Measurements from ENCODE around the gene SLC35F1.

SLC35F1 gene

GRCh38 chr6:118148561-118148960 is 241.5 kb downstream of the SLC35F1 start:
- FAIRE-seq (no peak), DNase-seq (ENCODE audit: insufficient read length, low spot score) (no peak)
- TF ChIP-seq POU2F2 (IDR thresholded peaks at IDR 0.05; ENCODE audit: low read depth, low read length) = no peak
- no peak for TF ChIP-seq SPI1 (IDR thresholded peaks at IDR 0.05; ENCODE audit: low read depth, low read length)
- no peak for TF ChIP-seq POLR2AphosphoS5 (IDR thresholded peaks at IDR 0.05; ENCODE audit: low read depth, low read length)
- TF ChIP-seq PAX5 (IDR thresholded peaks at IDR 0.05; ENCODE audit: insufficient read depth, low read length, severe bottlenecking) = no peak
- TF ChIP-seq POLR2A (IDR thresholded peaks at IDR 0.05; ENCODE audit: low read depth, low read length) = no peak
- no peak for TF ChIP-seq TAF1 (IDR thresholded peaks at IDR 0.05; ENCODE audit: low read depth, low read length)

GRCh38 chr6:118152524-118152923 is 245.5 kb downstream of the SLC35F1 start:
- TF ChIP-seq POLR2AphosphoS5 (IDR thresholded peaks at IDR 0.05; ENCODE audit: low read depth, low read length) (no peak), SPI1 (IDR thresholded peaks at IDR 0.05; ENCODE audit: low read depth, low read length) (no peak), POU2F2 (IDR thresholded peaks at IDR 0.05; ENCODE audit: low read depth, low read length) (no peak), TAF1 (IDR thresholded peaks at IDR 0.05; ENCODE audit: low read depth, low read length) (no peak), PAX5 (IDR thresholded peaks at IDR 0.05; ENCODE audit: insufficient read depth, low read length, severe bottlenecking) (no peak), POLR2A (IDR thresholded peaks at IDR 0.05; ENCODE audit: low read depth, low read length) (no peak)
- FAIRE-seq (no peak), DNase-seq (ENCODE audit: insufficient read length, low spot score) (no peak)

GRCh38 chr6:118161343-118161742 is 254.3 kb downstream of the SLC35F1 start:
- no peak for DNase-seq (ENCODE audit: insufficient read length, low spot score)

GRCh38 chr6:118163542-118163941 is 256.5 kb downstream of the SLC35F1 start:
- DNase-seq (ENCODE audit: insufficient read length, low spot score) (no peak), FAIRE-seq (no peak)
- TF ChIP-seq POLR2AphosphoS5 (IDR thresholded peaks at IDR 0.05; ENCODE audit: low read depth, low read length) = no peak
- no peak for TF ChIP-seq SPI1 (IDR thresholded peaks at IDR 0.05; ENCODE audit: low read depth, low read length)
- no peak for TF ChIP-seq PAX5 (IDR thresholded peaks at IDR 0.05; ENCODE audit: insufficient read depth, low read length, severe bottlenecking)
- no peak for TF ChIP-seq POU2F2 (IDR thresholded peaks at IDR 0.05; ENCODE audit: low read depth, low read length)
- no peak for TF ChIP-seq TAF1 (IDR thresholded peaks at IDR 0.05; ENCODE audit: low read depth, low read length)
- TF ChIP-seq POLR2A (IDR thresholded peaks at IDR 0.05; ENCODE audit: low read depth, low read length) = no peak

More at GRCh38 chr6:118161343-118161742, 254.3 kb downstream of the SLC35F1 start:
- TF ChIP-seq SPI1 (IDR thresholded peaks at IDR 0.05; ENCODE audit: low read depth, low read length) (no peak), POLR2A (IDR thresholded peaks at IDR 0.05; ENCODE audit: low read depth, low read length) (no peak), POLR2AphosphoS5 (IDR thresholded peaks at IDR 0.05; ENCODE audit: low read depth, low read length) (no peak), PAX5 (IDR thresholded peaks at IDR 0.05; ENCODE audit: insufficient read depth, low read length, severe bottlenecking) (no peak), TAF1 (IDR thresholded peaks at IDR 0.05; ENCODE audit: low read depth, low read length) (no peak), POU2F2 (IDR thresholded peaks at IDR 0.05; ENCODE audit: low read depth, low read length) (no peak)
- no peak for FAIRE-seq

GRCh38 chr6:118165500-118165899 is 258.4 kb downstream of the SLC35F1 start:
- TF ChIP-seq SPI1 (IDR thresholded peaks at IDR 0.05; ENCODE audit: low read depth, low read length) (no peak), POLR2AphosphoS5 (IDR thresholded peaks at IDR 0.05; ENCODE audit: low read depth, low read length) (no peak), POLR2A (IDR thresholded peaks at IDR 0.05; ENCODE audit: low read depth, low read length) (no peak), PAX5 (IDR thresholded peaks at IDR 0.05; ENCODE audit: insufficient read depth, low read length, severe bottlenecking) (no peak), POU2F2 (IDR thresholded peaks at IDR 0.05; ENCODE audit: low read depth, low read length) (no peak), TAF1 (IDR thresholded peaks at IDR 0.05; ENCODE audit: low read depth, low read length) (no peak)
- DNase-seq (ENCODE audit: insufficient read length, low spot score) (no peak), FAIRE-seq (no peak)

- no peak for TF ChIP-seq POLR2A (IDR thresholded peaks at IDR 0.05; ENCODE audit: low read depth, low read length)
- no peak for TF ChIP-seq PAX5 (IDR thresholded peaks at IDR 0.05; ENCODE audit: insufficient read depth, low read length, severe bottlenecking)
- no peak for TF ChIP-seq TAF1 (IDR thresholded peaks at IDR 0.05; ENCODE audit: low read depth, low read length)
- no peak for TF ChIP-seq POU2F2 (IDR thresholded peaks at IDR 0.05; ENCODE audit: low read depth, low read length)
- TF ChIP-seq POLR2AphosphoS5 (IDR thresholded peaks at IDR 0.05; ENCODE audit: low read depth, low read length) = no peak
- TF ChIP-seq SPI1 (IDR thresholded peaks at IDR 0.05; ENCODE audit: low read depth, low read length) = no peak
- FAIRE-seq (no peak), DNase-seq (ENCODE audit: insufficient read length, low spot score) (no peak)
Observed at GRCh38 chr6:118168421-118168820, 261.4 kb downstream of the SLC35F1 start.

- no peak for TF ChIP-seq POU2F2 (IDR thresholded peaks at IDR 0.05; ENCODE audit: low read depth, low read length)
- FAIRE-seq = no peak
- DNase-seq (ENCODE audit: insufficient read length, low spot score) = no peak
Observed at GRCh38 chr6:118171852-118172251, 264.8 kb downstream of the SLC35F1 start.

- FAIRE-seq = no peak
- DNase-seq (ENCODE audit: insufficient read length, low spot score) = no peak
- TF ChIP-seq TAF1 (IDR thresholded peaks at IDR 0.05; ENCODE audit: low read depth, low read length) = no peak
- no peak for TF ChIP-seq POU2F2 (IDR thresholded peaks at IDR 0.05; ENCODE audit: low read depth, low read length)
- no peak for TF ChIP-seq SPI1 (IDR thresholded peaks at IDR 0.05; ENCODE audit: low read depth, low read length)
- TF ChIP-seq POLR2AphosphoS5 (IDR thresholded peaks at IDR 0.05; ENCODE audit: low read depth, low read length) = no peak
- no peak for TF ChIP-seq POLR2A (IDR thresholded peaks at IDR 0.05; ENCODE audit: low read depth, low read length)
- TF ChIP-seq PAX5 (IDR thresholded peaks at IDR 0.05; ENCODE audit: insufficient read depth, low read length, severe bottlenecking) = no peak
Observed at GRCh38 chr6:118174071-118174470, 267.0 kb downstream of the SLC35F1 start.

- no peak for TF ChIP-seq TAF1 (IDR thresholded peaks at IDR 0.05; ENCODE audit: low read depth, low read length)
- DNase-seq (ENCODE audit: insufficient read length, low spot score) (no peak), FAIRE-seq (no peak)
Observed at GRCh38 chr6:118177720-118178119, 270.7 kb downstream of the SLC35F1 start.

GRCh38 chr6:118179048-118179447 is 272.0 kb downstream of the SLC35F1 start:
- DNase-seq (ENCODE audit: insufficient read length, low spot score) (no peak), FAIRE-seq (no peak)
- TF ChIP-seq POU2F2 (IDR thresholded peaks at IDR 0.05; ENCODE audit: low read depth, low read length) = no peak
- no peak for TF ChIP-seq TAF1 (IDR thresholded peaks at IDR 0.05; ENCODE audit: low read depth, low read length)
- TF ChIP-seq POLR2AphosphoS5 (IDR thresholded peaks at IDR 0.05; ENCODE audit: low read depth, low read length) = no peak

Measured in GM12891 (cell line).